ENCODE measurements around the gene CRYGA.
"Not testable (repeated sequence)": the region's sequence is repeated elsewhere in the genome, so short reads cannot be mapped to it uniquely, and the experiment has no call there.

CRYGA gene

GRCh38 chr2:208124013-208124715, 39.2 kb downstream of the CRYGA start, which contains the start of gene CRYGD:
CRYGD (minus strand) TSS chr2:208124524; CDS start chr2:208124473, 51 bp downstream.
- not testable (repeated sequence) for DNase-seq

DNA sequence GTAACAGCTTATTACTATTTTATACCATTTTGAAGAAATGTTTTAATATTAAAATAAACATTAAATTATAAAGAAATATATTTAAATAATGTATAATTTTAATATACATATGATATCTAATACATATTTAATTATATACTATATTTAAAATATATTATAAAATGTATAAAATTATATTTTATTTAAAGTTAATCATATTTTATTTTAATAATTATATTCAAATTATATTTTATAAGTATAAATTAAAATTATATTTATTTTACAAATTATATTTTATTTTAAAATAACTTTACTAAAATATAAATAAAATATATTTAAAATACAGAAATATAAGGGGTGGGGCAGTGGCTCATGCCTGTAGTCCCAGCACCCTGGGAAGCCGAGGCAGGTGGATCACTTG, 41.1 kb downstream of the CRYGA start:
- DNase-seq: no peak

DNA sequence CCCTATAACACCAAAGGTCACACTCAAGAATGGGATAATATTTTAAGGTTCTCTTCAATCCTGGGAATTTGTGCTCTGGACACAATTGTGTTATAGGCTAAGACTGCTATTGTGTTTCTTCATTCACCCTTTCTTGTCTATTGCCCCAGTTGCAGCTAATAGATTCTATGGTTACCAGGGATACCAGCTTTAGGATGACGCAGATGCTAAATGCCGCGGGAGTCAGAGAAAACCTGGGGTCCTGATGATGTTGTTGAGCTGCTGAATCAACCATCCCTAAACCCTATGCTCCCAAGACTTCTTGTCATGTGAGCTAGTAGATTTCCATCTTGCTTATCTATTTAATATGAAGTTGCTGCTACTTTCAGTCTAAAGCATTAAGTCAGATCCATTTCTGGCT, 44.5 kb downstream of the CRYGA start:
- no peak for DNase-seq

DNA sequence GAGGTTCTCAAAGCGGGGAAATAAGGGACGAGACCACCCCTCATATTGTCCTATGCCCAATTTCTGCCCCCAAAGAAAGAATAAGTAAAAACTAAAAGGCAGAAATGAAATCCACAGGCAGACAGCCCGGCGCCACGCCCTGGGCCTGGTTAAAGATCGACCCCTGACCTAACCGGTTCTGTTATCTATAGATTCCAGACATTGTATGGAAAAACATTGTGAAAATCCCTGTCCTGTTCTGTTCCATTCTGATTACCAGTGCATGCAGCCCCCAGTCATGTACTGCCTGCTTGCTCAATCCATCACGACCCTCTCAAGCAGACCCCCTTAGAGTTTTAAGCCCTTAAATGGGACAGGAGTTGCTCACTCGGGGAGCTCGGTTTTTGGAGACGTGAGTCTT, 46.0 kb downstream of the CRYGA start:
- not testable (repeated sequence) for DNase-seq

GRCh38 chr2:208112969-208113368, 50.4 kb downstream of the CRYGA start:
- DNase-seq: no peak

DNA sequence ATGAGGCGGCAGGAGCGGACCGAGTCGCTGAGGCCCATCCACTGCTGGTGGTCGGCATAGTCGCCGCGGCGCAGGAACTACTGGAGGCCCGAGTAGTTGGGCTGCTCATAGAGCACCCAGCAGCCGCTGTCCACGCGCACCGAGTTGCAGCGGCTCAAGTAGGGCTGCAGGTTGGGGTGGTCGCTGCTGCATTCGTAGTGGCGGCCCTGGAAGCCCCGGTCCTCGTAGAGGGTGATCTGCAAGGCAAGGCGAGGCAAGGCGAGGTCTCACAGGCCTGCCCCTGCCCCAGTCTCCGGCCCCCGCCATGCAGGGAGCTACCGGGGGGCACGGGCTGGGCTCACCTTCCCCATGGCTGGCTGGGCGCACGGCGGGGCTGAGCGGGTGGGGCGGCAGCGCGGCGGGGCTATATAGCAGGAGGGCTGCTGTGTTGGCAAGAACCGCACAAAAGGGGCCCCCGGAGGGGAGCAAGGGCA, 51.1 kb downstream of the CRYGA start:
- not testable (repeated sequence) for DNase-seq

All from EL (cell line).